GM21528 (cell line): ENCODE results near the gene SLC30A10.
"Not testable (repeated sequence)": the region's sequence is repeated elsewhere in the genome, so short reads cannot be mapped to it uniquely, and the experiment has no call there.

Source experiments
- ATAC-seq: cut with Tn5 transposase; IDR thresholded peaks from one replicate; pipeline ENCODE4 v1.9.1; 2021; ENCODE audit warnings: mild to moderate bottlenecking, moderate library complexity; ENCODE audit not compliant: unreplicated experiment, low FRiP score

SLC30A10 gene

GRCh38 chr1:219897914-219898313, 30.4 kb downstream of the SLC30A10 start:
- ATAC-seq = no peak

DNA sequence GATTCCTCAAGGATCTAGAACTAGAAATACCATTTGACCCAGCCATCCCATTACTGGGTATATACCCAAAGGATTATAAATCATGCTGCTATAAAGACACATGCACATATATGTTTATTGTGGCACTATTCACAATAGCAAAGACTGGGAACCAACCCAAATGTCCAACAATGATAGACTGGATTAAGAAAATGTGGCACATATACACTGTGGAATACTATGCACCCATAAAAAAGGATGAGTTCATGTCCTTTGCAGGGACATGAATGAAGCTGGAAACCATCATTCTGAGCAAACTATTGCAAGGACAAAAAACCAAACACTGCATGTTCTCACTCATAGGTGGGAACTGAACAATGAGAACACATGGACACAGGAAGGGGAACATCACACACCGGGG, 36.1 kb downstream of the SLC30A10 start:
- not testable (repeated sequence) for ATAC-seq

- not testable (repeated sequence) for ATAC-seq
These were observed 36.5 kb downstream of the SLC30A10 start for GRCh38 chr1:219891846-219892245.

DNA sequence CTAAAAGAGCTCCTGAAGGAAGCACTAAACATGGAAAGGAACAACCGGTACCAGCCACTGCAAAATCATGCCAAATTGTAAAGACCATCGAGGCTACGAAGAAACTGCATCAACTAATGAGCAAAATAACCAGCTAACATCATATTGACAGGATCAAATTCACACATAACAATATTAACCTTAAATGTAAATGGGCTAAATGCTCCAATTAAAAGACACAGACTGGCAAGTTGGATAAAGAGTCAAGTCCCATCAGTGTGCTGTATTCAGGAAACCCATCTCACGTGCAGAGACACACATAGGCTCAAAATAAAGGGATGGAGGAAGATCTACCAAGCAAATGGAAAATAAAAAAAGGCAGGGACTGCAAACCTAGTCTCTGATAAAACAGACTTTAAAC, 39.7 kb downstream of the SLC30A10 start:
- not testable (repeated sequence) for ATAC-seq

- ATAC-seq = no peak
These were observed 42.7 kb downstream of the SLC30A10 start for GRCh38 chr1:219885680-219886079.

DNA sequence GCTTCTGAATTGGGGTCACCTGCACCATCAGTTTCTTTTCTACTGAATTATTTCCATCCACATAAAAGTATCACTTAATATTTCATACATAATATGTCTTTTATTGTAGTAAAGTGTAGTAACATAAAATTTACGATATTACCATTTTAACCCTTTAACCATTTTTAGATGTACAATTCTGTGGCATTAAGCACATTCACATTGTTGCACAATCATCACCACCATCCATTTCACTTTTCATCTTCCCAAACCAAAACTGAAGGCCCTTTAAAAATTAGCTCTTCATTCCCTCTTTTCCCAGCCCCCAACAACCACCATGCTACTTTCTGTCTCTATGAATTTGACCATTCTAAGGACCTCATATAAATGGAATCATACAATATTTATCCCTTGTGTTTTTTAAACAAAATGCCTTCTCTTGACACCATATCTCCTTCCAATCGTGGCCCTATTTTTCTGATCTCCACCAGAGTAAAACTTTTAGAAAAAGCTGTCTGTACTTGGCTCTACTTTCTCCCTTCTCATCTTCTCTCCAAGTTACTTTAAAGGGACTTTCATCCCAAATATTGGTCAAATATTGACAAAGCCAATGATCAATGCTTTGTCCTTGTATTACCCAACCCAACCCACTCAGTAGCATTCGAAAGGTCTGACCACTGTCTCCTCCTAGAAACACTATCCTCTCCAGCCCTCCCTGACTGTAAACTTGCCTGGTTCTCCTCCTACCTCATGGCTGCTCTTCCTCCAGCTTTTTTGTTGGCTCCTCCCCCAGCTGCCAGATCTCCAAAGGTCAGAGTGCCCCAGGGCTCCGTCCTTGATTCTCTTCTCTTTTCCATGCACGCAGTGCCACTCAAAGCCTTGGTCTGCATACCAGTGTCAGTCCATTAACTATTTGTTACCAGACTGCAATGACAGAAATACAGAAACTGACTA, 44.7 kb downstream of the SLC30A10 start:
- no peak for ATAC-seq

- ATAC-seq = no peak
These were observed 45.6 kb downstream of the SLC30A10 start for GRCh38 chr1:219882755-219883154.

- no peak for ATAC-seq
These were observed 46.3 kb downstream of the SLC30A10 start for GRCh38 chr1:219882096-219882495.

DNA sequence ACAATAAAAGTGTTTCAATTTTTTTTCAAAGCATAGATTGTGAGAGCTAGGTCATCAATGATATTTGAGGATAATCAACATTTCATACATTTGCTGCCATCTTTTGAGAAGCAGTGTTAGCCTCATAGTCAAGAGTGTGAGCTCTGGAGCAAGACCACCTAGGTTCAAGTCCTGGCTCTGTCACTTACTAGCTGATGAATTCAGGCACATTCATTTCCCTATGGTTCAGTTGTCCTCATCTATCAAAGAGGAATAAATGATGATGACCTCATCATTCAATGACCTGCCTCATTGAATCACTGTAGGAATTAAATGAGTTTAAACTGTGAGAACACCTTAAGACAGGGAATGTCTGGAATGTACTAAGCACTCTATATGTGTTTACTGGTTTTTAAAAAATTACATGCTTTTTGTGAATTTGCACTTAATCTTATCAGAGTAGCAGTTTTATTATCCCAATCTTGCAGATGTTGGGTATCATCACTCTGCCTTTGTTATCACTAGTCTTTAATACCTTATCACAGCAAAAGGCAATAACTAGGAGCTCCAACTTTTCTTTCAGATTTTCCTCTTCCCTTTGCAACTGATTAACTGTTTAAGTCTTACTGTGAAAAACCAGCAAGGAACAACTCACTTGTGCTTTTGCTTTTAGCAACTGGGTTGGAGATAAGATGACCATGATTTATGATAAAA, 47.4 kb downstream of the SLC30A10 start:
- ATAC-seq = no peak

GRCh38 chr1:219876798-219877209, 51.6 kb downstream of the SLC30A10 start:
- no peak for ATAC-seq

- ATAC-seq = no peak
These were observed 52.5 kb downstream of the SLC30A10 start for GRCh38 chr1:219875860-219876259.

- not testable (repeated sequence) for ATAC-seq
These were observed 55.8 kb downstream of the SLC30A10 start for GRCh38 chr1:219872538-219872937.

DNA sequence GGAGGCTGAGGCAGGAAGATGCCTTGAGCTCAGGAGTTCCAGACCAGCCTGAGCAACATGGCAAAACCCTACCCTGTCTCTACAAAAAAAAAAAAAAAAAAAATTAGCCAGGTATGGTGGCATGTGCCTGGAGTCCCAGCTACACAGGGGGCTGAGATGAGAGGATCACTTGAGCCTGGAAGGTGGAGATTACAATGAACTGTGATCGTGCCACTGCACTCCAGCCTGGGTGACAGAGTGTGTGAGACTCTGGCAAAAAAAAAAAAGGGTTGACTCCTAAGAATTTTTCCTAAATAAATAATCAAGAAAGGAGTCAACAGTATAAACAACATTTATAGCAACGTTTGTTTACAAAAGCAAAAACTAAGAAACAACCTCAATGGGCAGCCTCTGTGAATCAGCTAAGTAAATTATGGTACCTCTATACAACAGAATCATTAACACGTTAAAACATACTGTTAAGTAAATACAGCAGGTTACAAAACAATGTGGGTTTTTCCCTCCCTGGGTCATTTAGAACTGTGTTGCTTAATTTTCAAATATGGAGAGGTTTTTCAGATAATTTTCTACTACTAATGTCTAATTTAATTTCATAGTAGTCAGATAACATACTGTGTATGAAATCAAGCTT, 56.8 kb downstream of the SLC30A10 start:
- ATAC-seq = no peak

- not testable (repeated sequence) for ATAC-seq
These were observed 59.7 kb downstream of the SLC30A10 start for GRCh38 chr1:219868615-219869014.
